Liver (tissue), 3 donors: ENCODE data around the gene GTSE1.

ENCODE experiments used
- JUND ChIP-seq, 2 donors: IDR thresholded peaks; 2 replicates each; pipeline ENCODE4 v1.6.1; 2016; ENCODE audit warnings: antibody characterized with exemption in 2 of 2
- YY1 ChIP-seq: IDR thresholded peaks from 2 replicates; pipeline ENCODE4 v1.6.1; 2016; ENCODE audit warnings: antibody characterized with exemption, mild to moderate bottlenecking
- TF ChIP-seq, protein P1 (sequence below): fragments of 150-350 bp; IDR thresholded peaks from 2 replicates; pipeline ENCODE4 v1.5.1; 2017; ENCODE audit warnings: improper control_type of control experiment, low read depth, low read length; ENCODE audit not compliant: missing input control
- TF ChIP-seq, protein P2 (sequence below): IDR thresholded peaks from 2 replicates; pipeline ENCODE4 v1.6.1; 2016; ENCODE audit warnings: antibody characterized with exemption
- TF ChIP-seq, protein P3 (sequence below): IDR thresholded peaks from 2 replicates; pipeline ENCODE4 v1.6.1; 2016; ENCODE audit warnings: antibody characterized with exemption
- donor health status: healthy.
- donor health status: healthy.

GRCh38 chr22:46288846-46289243 lies 7.8 kb upstream of the GTSE1 start:
- TF ChIP-seq JUND (IDR thresholded peaks at IDR 0.05) (no peak), YY1 (no peak)
- TF ChIP-seq, protein P1, sequence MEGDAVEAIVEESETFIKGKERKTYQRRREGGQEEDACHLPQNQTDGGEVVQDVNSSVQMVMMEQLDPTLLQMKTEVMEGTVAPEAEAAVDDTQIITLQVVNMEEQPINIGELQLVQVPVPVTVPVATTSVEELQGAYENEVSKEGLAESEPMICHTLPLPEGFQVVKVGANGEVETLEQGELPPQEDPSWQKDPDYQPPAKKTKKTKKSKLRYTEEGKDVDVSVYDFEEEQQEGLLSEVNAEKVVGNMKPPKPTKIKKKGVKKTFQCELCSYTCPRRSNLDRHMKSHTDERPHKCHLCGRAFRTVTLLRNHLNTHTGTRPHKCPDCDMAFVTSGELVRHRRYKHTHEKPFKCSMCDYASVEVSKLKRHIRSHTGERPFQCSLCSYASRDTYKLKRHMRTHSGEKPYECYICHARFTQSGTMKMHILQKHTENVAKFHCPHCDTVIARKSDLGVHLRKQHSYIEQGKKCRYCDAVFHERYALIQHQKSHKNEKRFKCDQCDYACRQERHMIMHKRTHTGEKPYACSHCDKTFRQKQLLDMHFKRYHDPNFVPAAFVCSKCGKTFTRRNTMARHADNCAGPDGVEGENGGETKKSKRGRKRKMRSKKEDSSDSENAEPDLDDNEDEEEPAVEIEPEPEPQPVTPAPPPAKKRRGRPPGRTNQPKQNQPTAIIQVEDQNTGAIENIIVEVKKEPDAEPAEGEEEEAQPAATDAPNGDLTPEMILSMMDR = no peak
- TF ChIP-seq, protein P2, sequence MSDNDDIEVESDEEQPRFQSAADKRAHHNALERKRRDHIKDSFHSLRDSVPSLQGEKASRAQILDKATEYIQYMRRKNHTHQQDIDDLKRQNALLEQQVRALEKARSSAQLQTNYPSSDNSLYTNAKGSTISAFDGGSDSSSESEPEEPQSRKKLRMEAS = no peak
- TF ChIP-seq, protein P3, sequence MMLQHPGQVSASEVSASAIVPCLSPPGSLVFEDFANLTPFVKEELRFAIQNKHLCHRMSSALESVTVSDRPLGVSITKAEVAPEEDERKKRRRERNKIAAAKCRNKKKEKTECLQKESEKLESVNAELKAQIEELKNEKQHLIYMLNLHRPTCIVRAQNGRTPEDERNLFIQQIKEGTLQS = no peak
